Esophagus squamous epithelium (tissue), 4 donors: ENCODE results near the gene AHRR.

ENCODE experiments used
- CTCF ChIP-seq, 6 experiments: fragments of 450-650 bp in 4 of 6; fragments of 200-600 bp in 2 of 6; sonication (generic) in 2 of 6; IDR thresholded peaks; one replicate each; pipeline ENCODE4 v1.5.1; 2016 to 2019; ENCODE audit warnings: antibody characterized with exemption in 6 of 6, mild to moderate bottlenecking in 4 of 6, moderate library complexity in 4 of 6
- POLR2A ChIP-seq, 4 donors: fragments of 450-650 bp; IDR thresholded peaks; one replicate each; pipeline ENCODE4 v1.6.1; 2017; ENCODE audit warnings: antibody characterized with exemption in 4 of 4, mild to moderate bottlenecking in 4 of 4, moderate library complexity in 3 of 4

DNA sequence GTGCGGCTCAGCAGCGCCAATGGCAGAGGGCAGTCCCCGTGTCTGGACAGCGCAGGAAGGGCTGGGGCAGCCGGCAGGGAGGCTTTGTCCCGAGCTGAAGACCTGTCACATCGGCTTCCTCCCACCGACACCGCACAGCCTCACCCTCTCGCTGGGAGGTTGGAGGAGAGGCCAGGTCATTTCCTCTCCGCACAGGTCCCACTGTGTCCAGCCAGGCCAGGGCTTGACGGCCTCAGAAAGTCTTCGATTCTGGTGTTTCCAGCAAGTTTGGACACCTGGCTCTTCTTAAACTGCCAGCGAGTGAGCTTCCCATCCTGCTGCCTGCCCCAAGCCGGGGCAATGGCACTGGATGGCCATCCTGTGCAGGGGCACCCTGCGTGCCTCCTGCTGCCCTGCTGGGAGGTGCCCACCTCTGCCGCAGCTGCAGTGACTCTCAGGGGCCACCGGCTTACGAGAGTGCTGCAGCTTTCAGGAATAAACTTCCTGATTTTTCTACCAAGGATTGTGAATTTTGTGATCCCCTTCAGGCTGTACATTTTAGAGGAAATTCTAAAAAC is 33.9 kb downstream of the AHRR start:
- TF ChIP-seq POLR2A (IDR thresholded peaks at IDR 0.05) (no peak), CTCF (IDR thresholded peaks at IDR 0.05) (no peak)
